ENCODE results near the gene STXBP5. TPM values are rescaled to one million over a fixed set of nuclear protein-coding genes. Genes with fewer than 3 reads are reported as not detected.

Gene STXBP5
- total and polyA plus RNA-seq, 2 of the 13 experiments (the other 11 are each of a cell fraction or from before 2014, with no cell fraction given), result 8.8 to 19.4 TPM

DNA sequence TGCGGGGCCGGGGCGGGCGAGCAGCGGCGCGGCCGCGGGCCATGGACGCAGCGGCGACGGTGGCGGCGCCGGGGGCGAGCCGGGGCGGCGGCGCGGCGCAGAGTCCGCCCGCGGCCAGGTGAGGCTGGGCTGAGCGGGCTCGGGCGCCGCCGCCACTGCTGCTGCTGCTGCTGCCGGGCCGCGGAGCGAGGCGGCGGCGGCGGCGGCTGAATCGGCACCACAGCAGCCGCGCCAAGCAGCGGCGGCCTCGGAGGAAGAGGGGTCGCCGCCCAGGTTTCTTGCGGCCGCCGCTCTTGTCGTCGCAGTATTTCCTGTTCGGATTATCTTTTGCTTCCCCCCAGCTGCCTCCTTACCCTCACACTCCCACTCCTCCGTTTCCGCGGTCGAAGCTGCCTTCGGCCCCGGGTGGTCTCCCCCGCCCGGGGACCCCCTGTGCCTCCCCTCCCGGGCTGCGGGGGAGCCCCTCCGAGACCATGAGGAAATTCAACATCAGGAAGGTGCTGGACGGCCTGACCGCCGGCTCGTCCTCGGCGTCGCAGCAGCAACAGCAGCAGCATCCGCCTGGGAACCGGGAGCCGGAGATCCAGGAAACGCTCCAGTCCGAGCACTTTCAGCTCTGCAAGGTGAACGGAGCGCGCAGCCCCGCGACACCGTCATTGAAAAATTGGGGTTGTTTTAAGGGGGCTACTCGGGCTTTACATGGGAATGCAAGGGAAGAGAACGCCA is at the start of gene STXBP5 (continued):
- TF ChIP-seq, protein P1, sequence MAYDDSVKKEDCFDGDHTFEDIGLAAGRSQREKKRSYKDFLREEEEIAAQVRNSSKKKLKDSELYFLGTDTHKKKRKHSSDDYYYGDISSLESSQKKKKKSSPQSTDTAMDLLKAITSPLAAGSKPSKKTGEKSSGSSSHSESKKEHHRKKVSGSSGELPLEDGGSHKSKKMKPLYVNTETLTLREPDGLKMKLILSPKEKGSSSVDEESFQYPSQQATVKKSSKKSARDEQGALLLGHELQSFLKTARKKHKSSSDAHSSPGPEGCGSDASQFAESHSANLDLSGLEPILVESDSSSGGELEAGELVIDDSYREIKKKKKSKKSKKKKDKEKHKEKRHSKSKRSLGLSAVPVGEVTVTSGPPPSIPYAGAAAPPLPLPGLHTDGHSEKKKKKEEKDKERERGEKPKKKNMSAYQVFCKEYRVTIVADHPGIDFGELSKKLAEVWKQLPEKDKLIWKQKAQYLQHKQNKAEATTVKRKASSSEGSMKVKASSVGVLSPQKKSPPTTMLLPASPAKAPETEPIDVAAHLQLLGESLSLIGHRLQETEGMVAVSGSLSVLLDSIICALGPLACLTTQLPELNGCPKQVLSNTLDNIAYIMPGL (CRISPR knock-in tag; IDR thresholded peaks at IDR 0.05; ENCODE audit: borderline replicate concordance in 1 of 2, low read depth in 1 of 2), result peak in 1 of 2 experiments; percentile 66; a peak in 2 of 4 replicates
- peak; percentile 26; the same call in 1 of the 2 replicates for TF ChIP-seq ZNF547 (CRISPR knock-in tag; IDR thresholded peaks at IDR 0.05)
- TF ChIP-seq ZNF687 (CRISPR knock-in tag; IDR thresholded peaks at IDR 0.05), result peak; percentile 74
- peak; percentile 27; the same call in 1 of the 2 replicates for TF ChIP-seq ZNF878 (CRISPR knock-in tag; IDR thresholded peaks at IDR 0.05)
- TF ChIP-seq ZMYM4 (CRISPR knock-in tag; IDR thresholded peaks at IDR 0.05), result peak; percentile 11; the same call in 1 of the 2 replicates
- TF ChIP-seq, protein P2, sequence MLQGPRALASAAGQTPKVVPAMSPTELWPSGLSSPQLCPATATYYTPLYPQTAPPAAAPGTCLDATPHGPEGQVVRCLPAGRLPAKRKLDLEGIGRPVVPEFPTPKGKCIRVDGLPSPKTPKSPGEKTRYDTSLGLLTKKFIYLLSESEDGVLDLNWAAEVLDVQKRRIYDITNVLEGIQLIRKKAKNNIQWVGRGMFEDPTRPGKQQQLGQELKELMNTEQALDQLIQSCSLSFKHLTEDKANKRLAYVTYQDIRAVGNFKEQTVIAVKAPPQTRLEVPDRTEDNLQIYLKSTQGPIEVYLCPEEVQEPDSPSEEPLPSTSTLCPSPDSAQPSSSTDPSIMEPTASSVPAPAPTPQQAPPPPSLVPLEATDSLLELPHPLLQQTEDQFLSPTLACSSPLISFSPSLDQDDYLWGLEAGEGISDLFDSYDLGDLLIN (CRISPR knock-in tag; IDR thresholded peaks at IDR 0.05; ENCODE audit: borderline replicate concordance), result no peak
- TF ChIP-seq NRL (CRISPR knock-in tag; IDR thresholded peaks at IDR 0.05; ENCODE audit: borderline replicate concordance), result peak; percentile 53; the same call in 1 of the 2 replicates
- TF ChIP-seq ZNF589 (CRISPR knock-in tag; conservative IDR thresholded peaks at IDR 0.05), result no peak
- TF ChIP-seq DNMT3B (CRISPR knock-in tag; conservative IDR thresholded peaks at IDR 0.05), result no peak
- peak; percentile 59; the same call in 1 of the 2 replicates for TF ChIP-seq ZBTB26 (CRISPR knock-in tag; IDR thresholded peaks at IDR 0.05; ENCODE audit: borderline replicate concordance)
- TF ChIP-seq FOSL1 (CRISPR knock-in tag; IDR thresholded peaks at IDR 0.05; ENCODE audit: borderline replicate concordance), result no peak
- TF ChIP-seq LCORL (IDR thresholded peaks at IDR 0.05), result no peak
- no peak; the same call in 1 of the 2 replicates for TF ChIP-seq LCORL (CRISPR knock-in tag; IDR thresholded peaks at IDR 0.05)
- TF ChIP-seq, protein P3, sequence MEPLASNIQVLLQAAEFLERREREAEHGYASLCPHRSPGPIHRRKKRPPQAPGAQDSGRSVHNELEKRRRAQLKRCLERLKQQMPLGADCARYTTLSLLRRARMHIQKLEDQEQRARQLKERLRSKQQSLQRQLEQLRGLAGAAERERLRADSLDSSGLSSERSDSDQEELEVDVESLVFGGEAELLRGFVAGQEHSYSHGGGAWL (CRISPR knock-in tag; IDR thresholded peaks at IDR 0.05), result peak; percentile 66; the same call in 1 of the 2 replicates
- peak; percentile 28; the same call in 1 of the 2 replicates for TF ChIP-seq POLR2G (IDR thresholded peaks at IDR 0.05; ENCODE audit: low read depth, low read length)
- TF ChIP-seq ZNF777 (CRISPR knock-in tag; IDR thresholded peaks at IDR 0.05), result peak; percentile 55; the same call in 1 of the 2 replicates
